Natural killer cell treated with Interleukin-12 subunit alpha and Interleukin-12 subunit beta and Interleukin-15 and Interleukin-18, amount 100 ng/mL, for 72 hours (primary cell): ENCODE measurements around the gene FBXL17. TPM values are rescaled to one million over a fixed set of nuclear protein-coding genes. Genes with fewer than 3 reads are reported as not detected.
"Not testable (repeated sequence)": the region's sequence is repeated elsewhere in the genome, so short reads cannot be mapped to it uniquely, and the experiment has no call there.

Experiments used
- ATAC-seq, 2 donors: fragments of 150-1000 bp; cut with Tn5 transposase in 1 of 2; sonication (Bioruptor Pico), chemical (Tn5 transposase) in 1 of 2; 2 replicates each; pipeline ENCODE4 v1.10.0; 2021
- DNase-seq: peaks from one replicate; pipeline ENCODE4 v3.0.0; 2022; ENCODE audit warnings: low spot score
- H3K27ac Mint-ChIP-seq, 2 donors: 1 replicate in 1 of 2; 2 replicates in 1 of 2; pipeline ENCODE4 v1.8.0; 2022; ENCODE audit warnings: mixed read lengths in 2 of 2, mild to moderate bottlenecking in 1 of 2, moderate library complexity in 1 of 2
- H3K27me3 Mint-ChIP-seq, 2 donors: 1 replicate in 1 of 2; 2 replicates in 1 of 2; pipeline ENCODE4 v1.8.0; 2022; ENCODE audit warnings: mixed read lengths in 2 of 2
- H3K36me3 Mint-ChIP-seq: one replicate; pipeline ENCODE4 v1.8.0; 2022; ENCODE audit warnings: mixed read lengths
- H3K4me1 Mint-ChIP-seq, 2 donors: 1 replicate in 1 of 2; 2 replicates in 1 of 2; pipeline ENCODE4 v1.8.0; 2022; ENCODE audit warnings: low read depth in 2 of 2, mixed read lengths in 2 of 2, mild to moderate bottlenecking in 1 of 2
- H3K4me3 Mint-ChIP-seq: one replicate; pipeline ENCODE4 v1.8.0; 2022; ENCODE audit warnings: mixed read lengths
- H3K9me3 Mint-ChIP-seq: 2 replicates; pipeline ENCODE4 v1.8.0; 2022; ENCODE audit warnings: mixed read lengths
- total RNA-seq, 2 donors: library from RNA; stranded (reverse); gene quantifications; one replicate each; pipeline ENCODE4 v1.2.3, GENCODE V29; 2022

FBXL17 gene
- 10 to 100 TPM; 11.5 to 14.1 TPM for total RNA-seq

DNA sequence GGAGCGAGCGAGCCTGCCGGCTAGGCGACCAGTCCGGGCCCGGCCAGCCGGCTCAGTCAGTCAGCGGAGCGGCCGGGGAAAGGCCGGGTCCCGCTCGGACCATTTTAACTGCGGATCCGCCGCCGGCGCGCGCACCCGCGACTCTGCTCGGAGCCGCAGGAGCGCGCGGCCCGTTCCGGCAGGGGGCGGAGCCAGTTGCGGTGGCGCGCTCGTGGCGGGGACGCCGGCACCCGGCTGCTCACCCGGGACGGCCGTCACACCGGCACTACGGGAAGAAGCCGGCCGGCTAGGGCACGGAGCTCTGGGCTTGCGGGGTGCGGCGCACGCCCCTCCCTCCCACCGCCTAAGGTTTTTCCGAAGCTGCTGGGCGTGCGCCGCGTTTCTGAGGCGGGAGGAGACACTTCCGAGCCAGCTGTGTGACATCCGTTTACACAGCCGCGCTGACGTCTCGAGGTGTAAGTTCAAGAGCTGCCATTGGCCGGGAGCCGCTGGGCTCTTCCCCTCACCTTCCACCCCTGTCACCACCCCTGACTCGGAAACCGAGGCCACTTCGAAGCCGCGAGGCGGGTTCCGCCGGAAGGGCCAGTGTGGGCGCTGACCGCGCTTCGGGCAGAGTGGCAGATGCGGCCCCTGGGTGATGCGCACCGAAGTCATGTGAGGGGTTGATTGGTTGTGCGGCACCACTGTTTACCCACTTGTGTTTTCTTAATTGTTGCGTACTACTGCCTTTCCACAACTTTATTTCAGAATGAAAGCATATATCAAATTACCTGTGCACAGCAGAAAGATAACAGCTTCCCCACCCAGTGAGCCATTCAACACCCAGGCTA, at the start of gene FBXL17:
Gene FBXL17 (minus strand): TSS at position 145 of the 830 bp plus-strand sequence.
- peaks cover 2% of the 10 kb centered on the region for H3K9me3 Mint-ChIP-seq
- peaks cover 19 to 25% of the 10 kb centered on the region in 2 donors for H3K4me1 Mint-ChIP-seq
- peaks cover 3% of the 10 kb centered on the region for H3K36me3 Mint-ChIP-seq
- peak; percentile 95 for DNase-seq
- H3K27ac Mint-ChIP-seq: peak within 1 kb of the TSS; percentile 88 to 90
- H3K4me3 Mint-ChIP-seq: peak within 1 kb of the TSS; percentile 85
- peak; percentile 88 to 92 for ATAC-seq
- H3K27me3 Mint-ChIP-seq: no peaks in the 10 kb centered on the region

DNA sequence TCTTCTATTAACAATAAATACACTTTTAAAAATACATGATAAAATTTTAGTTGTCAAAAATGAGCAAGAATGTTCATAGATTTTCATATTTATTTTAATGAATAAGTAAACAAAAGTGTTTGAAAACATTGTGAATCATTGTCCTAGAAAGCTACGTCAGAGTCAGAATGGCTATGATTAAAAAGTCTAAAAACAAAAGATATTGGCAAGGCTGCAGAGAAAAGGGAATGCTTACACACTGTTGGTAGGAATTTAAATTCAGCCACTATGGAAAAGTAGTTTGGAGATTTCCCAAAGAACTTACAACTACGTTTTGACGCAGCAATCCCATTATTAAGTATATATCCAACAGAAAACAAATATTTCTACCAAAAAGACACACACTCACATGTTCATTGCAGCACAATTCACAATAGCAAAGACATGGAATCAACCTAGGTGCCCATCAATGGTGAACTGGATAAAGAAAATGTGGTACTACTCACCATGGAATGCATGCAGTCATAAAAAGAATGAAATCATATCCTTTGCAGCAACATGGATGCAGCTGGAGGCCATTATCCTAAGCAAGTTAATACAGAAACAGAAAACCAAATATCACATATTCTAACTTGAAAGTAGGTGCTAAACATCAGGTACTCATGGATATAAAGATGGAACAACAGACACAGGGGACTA, 49.2 kb upstream of the FBXL17 start:
- no peak for DNase-seq
- no peak for ATAC-seq
- H3K27ac Mint-ChIP-seq: no peak overlapping the region
- H3K36me3 Mint-ChIP-seq: no peaks in the 10 kb centered on the region
- H3K27me3 Mint-ChIP-seq: peaks cover 22 to 31% of the 10 kb centered on the region in 2 donors
- peaks cover 3% of the 10 kb centered on the region for H3K9me3 Mint-ChIP-seq
- H3K4me3 Mint-ChIP-seq: no peak overlapping the region
- H3K4me1 Mint-ChIP-seq: no peaks in the 10 kb centered on the region

DNA sequence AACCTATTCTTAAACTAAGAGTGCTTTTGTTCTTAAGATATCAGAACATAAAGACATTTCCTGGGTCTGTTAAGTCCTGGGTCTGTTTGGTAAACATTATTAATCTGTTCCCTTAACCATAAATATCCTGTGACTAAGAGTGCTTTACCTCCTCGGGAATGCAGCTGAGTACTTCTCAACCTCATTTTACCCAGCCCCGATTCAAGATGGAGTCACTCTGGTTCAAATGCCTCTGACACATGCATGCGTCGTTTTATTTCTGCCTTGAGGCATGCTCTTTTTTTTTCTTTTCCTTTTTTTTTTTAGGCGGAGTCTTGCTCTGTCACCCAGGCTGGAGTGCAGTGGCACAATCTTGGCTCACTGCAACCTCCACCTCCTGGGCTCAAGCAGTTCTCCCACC, 39.8 kb upstream of the FBXL17 start:
- Mint-ChIP-seq H3K27me3 (peaks cover 39 to 50% of the 10 kb centered on the region in 2 donors), H3K27ac (no peak overlapping the region), H3K9me3 (no peaks in the 10 kb centered on the region), H3K36me3 (no peaks in the 10 kb centered on the region), H3K4me3 (no peak overlapping the region), H3K4me1 (no peaks in the 10 kb centered on the region)
- no peak for ATAC-seq
- no peak for DNase-seq

DNA sequence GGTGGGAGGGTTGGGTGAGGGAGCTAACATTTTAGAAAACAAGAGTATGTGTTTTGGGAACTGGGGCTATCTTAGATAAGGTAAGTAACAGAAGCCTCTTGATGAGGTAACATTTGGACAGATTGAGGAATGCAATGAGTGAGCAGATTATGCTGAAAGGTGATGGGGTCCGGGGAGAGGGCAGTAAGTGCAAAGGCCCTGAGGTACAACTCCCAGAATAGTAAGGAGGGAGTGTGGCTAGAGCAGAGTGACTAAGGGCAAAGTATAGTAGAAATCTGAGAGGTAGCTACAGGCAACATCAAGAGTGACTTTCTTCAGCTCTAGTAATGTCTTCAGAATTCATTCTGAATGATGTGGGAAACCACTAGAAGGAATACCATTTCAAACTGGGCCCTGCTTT, 38.9 kb upstream of the FBXL17 start:
- no peaks in the 10 kb centered on the region for H3K36me3 Mint-ChIP-seq
- H3K27me3 Mint-ChIP-seq: peaks cover 29 to 40% of the 10 kb centered on the region in 2 donors
- ATAC-seq (no peak), DNase-seq (no peak)
- no peaks in the 10 kb centered on the region for H3K4me1 Mint-ChIP-seq
- no peak overlapping the region for H3K4me3 Mint-ChIP-seq
- no peak overlapping the region for H3K27ac Mint-ChIP-seq
- H3K9me3 Mint-ChIP-seq: no peaks in the 10 kb centered on the region

DNA sequence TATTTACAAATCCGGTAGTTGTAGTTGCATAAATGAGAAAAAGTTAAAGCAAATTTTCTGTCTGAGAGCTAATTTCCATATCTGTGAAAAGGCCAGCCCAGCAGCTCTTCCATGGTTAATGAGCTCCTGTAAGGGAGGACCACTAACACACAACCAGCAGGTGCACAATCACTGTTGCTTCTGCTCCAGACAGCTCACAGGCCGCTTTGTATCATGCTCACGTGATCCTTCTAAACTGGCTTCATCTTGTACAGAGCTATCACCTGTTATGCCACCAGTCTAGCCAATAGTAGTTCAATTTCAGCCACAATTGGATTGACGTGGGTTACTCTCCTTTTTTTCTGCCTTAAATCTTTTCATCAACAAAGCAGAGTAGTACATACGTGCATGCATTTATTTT, 38.3 kb upstream of the FBXL17 start:
- H3K36me3 Mint-ChIP-seq: no peaks in the 10 kb centered on the region
- no peak overlapping the region for H3K27ac Mint-ChIP-seq
- DNase-seq (no peak), ATAC-seq (no peak)
- no peaks in the 10 kb centered on the region for H3K9me3 Mint-ChIP-seq
- H3K4me3 Mint-ChIP-seq: no peak overlapping the region
- H3K27me3 Mint-ChIP-seq: peaks cover 23 to 36% of the 10 kb centered on the region in 2 donors
- H3K4me1 Mint-ChIP-seq: no peaks in the 10 kb centered on the region

DNA sequence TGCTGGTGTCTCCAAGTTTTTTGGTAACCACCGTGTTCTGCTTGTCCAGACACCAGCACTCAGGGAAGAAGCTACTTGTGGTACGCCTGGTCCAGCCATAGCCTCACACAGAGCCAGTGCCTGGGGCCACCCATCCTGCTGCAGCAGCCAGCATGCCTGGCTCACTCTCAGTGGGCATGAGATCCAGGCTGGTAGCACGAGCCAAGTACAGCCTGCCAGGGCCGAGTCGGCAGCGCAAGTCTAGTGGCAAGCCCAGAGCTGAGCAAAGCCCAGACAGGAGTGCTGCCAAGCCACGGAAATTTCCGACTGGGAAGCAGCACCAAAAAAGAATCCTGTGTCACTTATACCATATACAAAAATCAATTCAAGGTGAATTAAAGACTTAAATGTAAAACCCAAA, 36.3 kb upstream of the FBXL17 start:
- H3K4me3 Mint-ChIP-seq: no peak overlapping the region
- H3K27me3 Mint-ChIP-seq: peaks cover 18 to 32% of the 10 kb centered on the region in 2 donors
- H3K27ac Mint-ChIP-seq: no peak overlapping the region
- no peaks in the 10 kb centered on the region for H3K36me3 Mint-ChIP-seq
- no peak for DNase-seq
- no peaks in the 10 kb centered on the region for H3K9me3 Mint-ChIP-seq
- H3K4me1 Mint-ChIP-seq: no peaks in the 10 kb centered on the region
- no peak for ATAC-seq

DNA sequence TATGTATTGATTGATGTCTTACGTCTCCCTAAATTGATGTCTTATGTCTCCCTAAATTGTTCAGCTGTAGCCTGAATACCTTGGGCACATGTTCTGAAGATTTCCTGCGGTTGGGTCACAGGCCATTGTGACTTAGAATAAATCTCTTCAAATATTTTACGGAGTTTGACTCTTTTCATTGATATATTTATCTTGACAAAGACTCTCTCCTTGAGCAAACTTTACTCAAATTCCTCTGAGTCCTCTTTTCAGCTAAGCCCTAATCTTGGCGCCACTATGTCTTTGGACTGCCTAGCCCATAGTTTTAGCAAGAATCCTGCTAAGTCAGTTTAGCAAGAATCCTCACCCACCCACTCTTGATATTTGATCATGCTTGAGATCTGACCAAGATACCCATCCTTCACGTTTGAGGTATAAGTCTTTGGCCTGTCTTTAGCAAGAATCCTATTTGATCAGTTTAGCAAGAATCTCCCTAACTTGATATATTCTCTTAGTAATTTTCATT, 35.3 kb upstream of the FBXL17 start:
- Mint-ChIP-seq H3K27me3 (peaks cover 18 to 32% of the 10 kb centered on the region in 2 donors), H3K36me3 (no peaks in the 10 kb centered on the region), H3K4me3 (no peak overlapping the region), H3K9me3 (no peaks in the 10 kb centered on the region), H3K27ac (no peak overlapping the region), H3K4me1 (no peaks in the 10 kb centered on the region)
- ATAC-seq: no peak
- DNase-seq: no peak

DNA sequence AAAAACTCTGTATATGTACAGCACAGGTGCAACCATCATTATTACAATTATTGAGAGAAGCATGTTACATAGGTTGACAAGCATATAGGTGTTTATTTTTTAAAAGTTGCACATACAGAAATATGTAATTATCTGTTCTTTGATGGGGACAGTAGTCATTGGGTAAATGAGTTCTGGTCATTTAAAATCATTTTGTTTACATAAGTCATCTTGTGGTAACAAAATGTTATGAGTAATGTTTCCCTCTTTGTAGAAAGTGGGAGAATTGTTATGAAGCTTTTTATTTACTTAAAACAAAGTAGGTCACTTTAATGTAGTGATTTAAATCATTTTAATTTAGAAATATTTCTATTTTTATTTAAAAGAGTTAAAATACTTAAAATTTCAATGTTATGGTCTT, 33.8 kb upstream of the FBXL17 start:
- Mint-ChIP-seq H3K36me3 (no peaks in the 10 kb centered on the region), H3K27ac (no peak overlapping the region), H3K4me1 (no peaks in the 10 kb centered on the region), H3K4me3 (no peak overlapping the region), H3K9me3 (no peaks in the 10 kb centered on the region), H3K27me3 (peaks cover 18 to 32% of the 10 kb centered on the region in 2 donors)
- DNase-seq (no peak), ATAC-seq (no peak)

DNA sequence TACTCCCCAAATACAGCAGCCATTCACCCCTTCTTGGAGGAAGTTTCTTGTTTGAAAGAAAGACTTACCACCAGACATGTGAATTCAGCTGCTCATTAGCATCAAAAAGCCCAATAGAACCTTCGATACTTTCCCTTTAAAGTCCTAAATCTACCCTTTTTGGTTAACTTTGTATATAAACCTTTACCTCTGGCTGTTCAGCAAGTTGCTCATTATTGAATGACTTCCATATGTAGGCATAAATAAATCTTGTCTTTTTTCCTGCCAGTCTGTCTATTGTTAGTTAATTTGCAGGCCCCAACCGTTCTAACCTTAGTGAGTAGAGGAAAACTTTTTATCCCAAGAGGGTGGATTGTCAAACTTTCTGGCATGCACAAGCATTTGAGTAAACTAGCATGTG, 27.9 kb upstream of the FBXL17 start:
- no peak for DNase-seq
- Mint-ChIP-seq H3K27me3 (peaks cover 11 to 23% of the 10 kb centered on the region in 2 donors), H3K4me3 (no peak overlapping the region), H3K36me3 (no peaks in the 10 kb centered on the region), H3K9me3 (no peaks in the 10 kb centered on the region), H3K27ac (no peak overlapping the region), H3K4me1 (no peaks in the 10 kb centered on the region)
- no peak for ATAC-seq

DNA sequence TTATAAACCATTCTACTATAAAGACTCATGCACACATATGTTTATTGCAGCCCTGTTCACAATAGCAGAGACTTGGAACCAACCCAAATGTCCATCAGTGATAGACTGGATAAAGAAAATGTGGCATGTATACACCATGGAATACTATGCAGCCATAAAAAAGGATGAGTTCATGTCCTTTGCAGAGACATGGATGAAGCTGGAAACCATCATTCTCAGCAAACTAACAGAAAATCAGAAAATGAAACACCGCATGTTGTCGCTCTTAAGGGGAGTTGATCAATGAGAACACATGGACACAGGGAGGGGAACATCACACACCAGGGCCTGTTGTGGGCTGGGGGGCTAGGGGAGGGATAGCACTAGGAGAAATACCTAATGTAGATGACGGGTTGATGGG, 23.3 kb upstream of the FBXL17 start:
- not testable (repeated sequence) for H3K9me3 Mint-ChIP-seq, DNase-seq, ATAC-seq, H3K27ac Mint-ChIP-seq, H3K36me3 Mint-ChIP-seq, H3K4me3 Mint-ChIP-seq, H3K4me1 Mint-ChIP-seq
- peaks cover 25 to 51% of the 10 kb centered on the region in 2 donors for H3K27me3 Mint-ChIP-seq

DNA sequence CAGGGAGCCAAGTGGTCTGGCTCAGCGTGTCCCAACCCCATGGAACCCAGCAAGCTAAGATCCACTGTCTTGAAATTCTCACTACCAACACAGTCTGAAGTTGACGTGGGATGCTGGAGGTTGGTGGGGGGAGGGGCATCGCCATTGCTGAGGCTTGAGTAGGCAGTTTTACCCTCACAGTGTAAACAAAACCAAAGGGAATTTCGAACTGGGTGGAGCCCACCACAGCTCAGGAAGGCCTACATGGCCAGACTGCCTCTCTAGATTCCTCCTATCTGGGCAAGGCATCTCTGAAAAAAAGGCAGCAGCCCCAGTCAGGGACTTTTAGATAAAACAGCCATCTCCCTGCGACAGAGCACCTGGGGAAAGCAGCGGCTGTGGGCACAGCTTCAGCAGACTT, 17.1 kb upstream of the FBXL17 start:
- H3K9me3 Mint-ChIP-seq: peaks cover 5% of the 10 kb centered on the region
- no peaks in the 10 kb centered on the region for H3K4me1 Mint-ChIP-seq
- H3K36me3 Mint-ChIP-seq: peaks cover 5% of the 10 kb centered on the region
- peaks cover 25 to 41% of the 10 kb centered on the region in 2 donors for H3K27me3 Mint-ChIP-seq
- ATAC-seq: no peak
- H3K27ac Mint-ChIP-seq: no peak overlapping the region
- DNase-seq: no peak
- no peak overlapping the region for H3K4me3 Mint-ChIP-seq

DNA sequence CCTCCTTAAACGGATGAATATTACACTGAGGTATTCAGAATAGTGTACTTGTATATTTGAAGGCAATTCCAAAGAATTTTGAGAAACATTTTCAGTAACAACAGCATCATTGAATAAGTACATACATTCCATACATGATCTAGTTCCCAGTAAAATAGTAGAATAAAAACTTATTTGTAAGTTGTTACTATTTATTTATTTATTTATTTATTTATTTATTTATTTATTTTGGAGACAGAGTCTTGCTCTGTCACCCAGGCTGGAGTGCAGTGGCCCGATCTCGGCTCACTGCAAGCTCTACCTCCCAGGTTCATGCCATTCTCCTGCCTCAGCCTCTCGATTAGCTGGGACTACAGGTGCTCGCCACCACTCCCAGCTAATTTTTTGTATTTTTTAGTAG, 14.9 kb upstream of the FBXL17 start:
- not testable (repeated sequence) for H3K36me3 Mint-ChIP-seq, H3K4me1 Mint-ChIP-seq, H3K9me3 Mint-ChIP-seq, ATAC-seq, DNase-seq, H3K27ac Mint-ChIP-seq, H3K4me3 Mint-ChIP-seq
- H3K27me3 Mint-ChIP-seq: peaks cover 17 to 21% of the 10 kb centered on the region in 2 donors

DNA sequence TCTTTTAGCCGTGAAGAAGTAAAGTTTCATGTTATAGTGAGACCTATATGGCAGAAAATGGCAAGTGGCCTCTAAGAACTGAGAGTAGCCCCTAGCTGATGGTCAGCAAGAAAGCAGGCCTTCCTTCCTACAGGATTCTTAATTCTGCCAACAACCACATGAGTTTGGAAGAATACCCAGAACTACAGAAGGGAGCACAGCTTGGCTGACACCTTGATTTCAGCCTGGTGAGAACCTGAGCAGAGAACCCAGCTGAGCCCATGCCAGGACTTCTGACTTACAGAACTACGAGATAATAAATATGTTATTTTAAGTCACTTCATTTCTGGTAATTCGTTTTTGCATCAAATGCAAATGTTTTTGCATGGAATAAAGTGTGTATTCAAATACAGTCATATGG, 5.9 kb upstream of the FBXL17 start:
- no peak for DNase-seq
- peaks cover 4 to 6% of the 10 kb centered on the region in 2 donors for H3K4me1 Mint-ChIP-seq
- peaks cover 0 to 6% of the 10 kb centered on the region in 2 donors for H3K27me3 Mint-ChIP-seq
- no peaks in the 10 kb centered on the region for H3K9me3 Mint-ChIP-seq
- no peak overlapping the region for H3K27ac Mint-ChIP-seq
- H3K36me3 Mint-ChIP-seq: no peaks in the 10 kb centered on the region
- no peak for ATAC-seq
- H3K4me3 Mint-ChIP-seq: no peak overlapping the region

DNA sequence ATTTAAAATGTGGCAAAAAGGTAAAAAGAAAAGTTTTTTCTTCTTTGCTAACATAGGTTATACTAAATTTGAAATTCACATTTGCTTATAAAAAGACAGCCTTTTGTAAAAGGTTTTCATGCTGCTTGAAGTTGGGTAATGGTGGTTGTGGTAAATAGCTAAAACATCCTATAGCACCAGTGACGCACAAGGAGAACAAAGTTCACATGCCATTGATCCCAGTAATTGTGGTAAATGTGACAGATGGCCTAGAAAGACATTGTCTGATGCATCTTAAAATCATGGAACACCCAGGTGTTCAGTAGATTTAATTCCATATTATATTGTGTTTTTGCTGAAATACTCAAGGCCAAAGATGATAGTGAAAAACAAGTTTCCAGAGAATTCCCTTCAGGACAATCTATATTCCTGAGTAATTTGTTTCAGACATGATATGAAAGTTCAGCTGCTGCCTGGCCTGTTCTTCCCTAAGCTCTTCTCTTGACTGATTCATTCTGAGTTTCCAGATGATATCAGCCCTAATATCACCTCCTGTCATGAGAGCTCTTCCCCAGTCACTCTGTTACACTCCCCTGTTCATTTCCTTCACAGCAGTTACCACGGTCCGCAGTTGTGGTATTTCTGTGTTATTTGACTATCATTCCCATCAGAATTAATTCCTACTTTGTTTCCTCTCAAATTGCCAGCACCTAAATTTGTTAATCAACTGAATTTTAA, 4.6 kb upstream of the FBXL17 start:
- no peaks in the 10 kb centered on the region for H3K36me3 Mint-ChIP-seq
- H3K4me1 Mint-ChIP-seq: peaks cover 10 to 11% of the 10 kb centered on the region in 2 donors
- H3K4me3 Mint-ChIP-seq: no peak overlapping the region
- ATAC-seq (no peak), DNase-seq (no peak)
- H3K9me3 Mint-ChIP-seq: no peaks in the 10 kb centered on the region
- H3K27me3 Mint-ChIP-seq: peaks cover 0 to 6% of the 10 kb centered on the region in 2 donors
- no peak overlapping the region for H3K27ac Mint-ChIP-seq
